ENCODE data around the gene CSRP1. TPM values are rescaled to one million over a fixed set of nuclear protein-coding genes. Genes with fewer than 3 reads are reported as not detected.
"Not testable (repeated sequence)": the region's sequence is repeated elsewhere in the genome, so short reads cannot be mapped to it uniquely, and the experiment has no call there.

The CSRP1 gene
- 785 TPM for polyA plus RNA-seq (2013, experiment 1 of 2; ENCODE audit: insufficient read length)
- polyA plus RNA-seq (2013, experiment 2 of 2; ENCODE audit: insufficient read length): 1,431 TPM

DNA sequence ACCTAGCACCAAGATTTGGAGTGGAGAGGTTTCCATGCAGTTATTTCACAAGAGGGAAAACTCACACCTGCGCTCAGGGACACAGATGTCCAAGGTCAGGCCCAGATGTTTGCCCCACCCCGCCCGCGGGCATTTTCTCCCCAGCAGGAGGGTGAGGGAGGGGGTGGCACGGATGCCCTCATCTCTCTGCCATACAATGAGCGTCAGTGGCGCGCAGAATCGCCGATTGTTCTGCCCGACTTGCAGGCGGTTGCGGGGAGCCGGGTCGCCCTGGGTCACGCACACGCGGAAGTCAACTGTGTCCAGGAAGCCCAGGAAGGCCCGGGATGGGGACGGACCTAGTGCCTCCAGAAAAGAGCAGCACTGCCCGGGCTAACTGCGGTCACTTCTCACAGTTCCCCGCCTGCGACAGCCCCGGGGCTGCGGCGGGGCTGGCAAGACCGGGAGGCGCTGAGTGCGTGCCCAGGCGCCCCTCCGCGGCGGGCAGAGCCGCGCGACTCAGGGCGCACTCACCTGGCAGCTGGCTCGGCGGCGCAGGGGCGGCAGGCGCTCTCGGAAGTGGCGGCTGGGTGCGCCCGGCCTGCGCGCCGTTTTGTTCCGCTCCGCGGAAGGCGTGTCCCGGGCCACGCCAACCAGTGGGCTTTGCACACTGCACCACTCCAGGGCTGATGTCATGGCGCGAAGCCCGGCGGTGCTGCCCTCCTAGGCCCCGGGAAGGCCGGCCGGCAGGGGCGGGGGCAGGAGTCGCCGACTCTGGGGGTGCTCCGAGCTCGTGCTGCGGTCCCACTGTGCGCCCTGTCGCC is at the start of gene CSRP1:
CSRP1 (minus strand) TSS at position 567 of the 803 bp plus-strand sequence. CDS start 10,820 bp downstream, outside the sequence.
- peak; percentile 90 for DNase-seq

DNA sequence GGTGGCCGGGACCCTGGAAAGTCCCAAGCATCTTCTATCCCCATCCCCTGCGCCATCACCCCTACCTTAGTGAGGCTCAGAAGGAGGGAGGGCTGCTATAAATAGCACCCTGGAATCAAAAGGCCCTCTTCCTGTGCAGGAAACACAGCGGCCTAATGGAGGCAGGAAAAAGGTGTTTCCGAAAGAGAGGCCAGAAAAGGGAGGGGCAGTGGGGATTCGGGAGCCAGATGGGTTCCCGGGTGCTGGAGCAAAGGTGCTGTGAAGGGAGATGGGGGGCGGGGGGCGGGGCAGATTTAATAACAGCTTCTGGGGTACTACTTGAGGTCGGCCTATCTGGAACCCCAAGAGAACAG is 48.6 kb upstream of the CSRP1 start:
- DNase-seq: no peak

DNA sequence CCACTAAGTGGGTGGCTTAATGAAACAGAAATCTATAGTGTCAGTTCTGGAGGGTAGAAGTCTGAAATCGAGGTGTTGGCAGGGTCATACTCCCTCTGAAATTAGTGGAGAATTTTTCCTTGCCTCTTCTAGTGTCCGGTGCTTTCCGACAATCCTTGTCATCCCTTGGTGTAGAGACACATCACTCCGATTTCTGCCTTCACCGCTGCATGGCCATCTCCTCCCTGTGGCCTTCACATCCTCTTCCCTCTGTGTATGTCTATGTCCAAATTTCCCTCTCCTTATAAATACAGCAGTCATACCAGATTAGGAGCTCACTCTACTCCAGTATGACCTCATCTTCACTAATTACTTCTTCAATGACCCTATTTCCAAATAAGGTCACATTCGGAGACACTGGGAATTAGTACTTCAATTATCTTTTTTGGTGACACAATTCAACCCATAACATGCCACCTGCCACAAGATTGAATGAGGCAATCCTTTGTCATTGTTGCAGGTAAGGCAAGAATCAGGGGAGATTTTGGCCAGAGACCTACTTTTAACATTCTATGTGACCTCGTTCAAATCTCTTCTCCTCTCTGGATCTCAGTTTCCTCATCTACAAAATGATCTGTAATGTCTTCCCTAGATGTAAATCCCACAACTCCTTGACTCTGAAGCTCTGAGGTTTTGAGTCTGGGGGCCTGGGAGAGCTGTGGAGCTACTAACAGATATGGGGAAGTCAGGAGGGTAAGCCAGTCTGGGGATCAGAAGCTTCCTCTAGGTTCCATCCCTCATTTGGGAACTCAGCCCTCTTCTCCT is 48.1 kb upstream of the CSRP1 start:
- DNase-seq: no peak

DNA sequence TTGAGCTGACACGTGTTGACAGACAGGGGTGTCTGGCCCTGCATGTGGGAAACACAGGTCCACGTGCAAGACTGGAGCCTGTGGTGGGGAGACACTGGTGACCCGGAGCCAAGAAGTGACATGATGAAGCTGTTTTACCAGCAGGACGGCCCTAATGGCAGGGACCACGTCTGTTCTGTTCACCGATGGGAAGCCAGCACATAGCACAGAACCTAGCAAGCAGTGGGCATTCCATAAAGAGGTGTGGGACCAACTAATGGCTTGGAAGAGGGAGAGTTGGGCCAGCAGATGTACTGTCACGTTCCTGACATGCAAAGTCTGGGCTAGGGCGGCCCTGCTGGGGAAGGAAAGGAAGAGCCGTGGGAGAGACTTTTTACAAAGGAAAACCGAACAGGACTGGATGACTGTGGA is 47.3 kb upstream of the CSRP1 start:
- DNase-seq: no peak

DNA sequence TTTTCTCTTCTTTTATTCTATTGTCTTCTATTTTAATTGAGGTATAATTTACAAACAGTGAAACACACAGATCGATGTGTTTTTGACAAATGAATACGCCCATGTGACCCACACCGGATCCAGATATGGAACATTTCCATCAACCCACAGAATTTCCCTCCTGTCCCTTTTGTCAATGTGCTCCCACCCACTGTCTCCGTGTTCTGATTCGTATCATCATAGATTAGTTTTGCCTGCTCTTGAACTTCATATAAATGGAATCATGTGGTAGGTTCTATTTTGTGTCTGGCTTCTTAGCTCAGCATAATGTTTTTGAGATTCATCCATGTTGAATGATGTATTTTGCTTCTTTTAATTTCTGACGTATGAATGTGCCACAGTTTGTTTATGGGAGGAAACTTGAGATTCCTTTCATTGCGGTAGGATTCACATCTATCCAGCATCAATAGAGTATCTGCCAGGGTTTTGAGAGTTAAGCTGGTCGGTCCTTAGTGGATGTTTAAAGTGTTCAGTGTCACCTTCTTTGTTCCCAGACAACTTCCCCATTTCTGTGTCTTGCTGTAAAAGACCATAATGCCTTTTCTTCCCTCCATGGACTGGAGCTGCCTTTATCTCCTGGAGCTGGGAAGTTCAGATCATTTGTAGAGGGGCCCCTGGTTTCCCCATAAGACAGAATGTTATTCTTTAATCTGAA is 46.7 kb upstream of the CSRP1 start:
- DNase-seq: peak; percentile 52

DNA sequence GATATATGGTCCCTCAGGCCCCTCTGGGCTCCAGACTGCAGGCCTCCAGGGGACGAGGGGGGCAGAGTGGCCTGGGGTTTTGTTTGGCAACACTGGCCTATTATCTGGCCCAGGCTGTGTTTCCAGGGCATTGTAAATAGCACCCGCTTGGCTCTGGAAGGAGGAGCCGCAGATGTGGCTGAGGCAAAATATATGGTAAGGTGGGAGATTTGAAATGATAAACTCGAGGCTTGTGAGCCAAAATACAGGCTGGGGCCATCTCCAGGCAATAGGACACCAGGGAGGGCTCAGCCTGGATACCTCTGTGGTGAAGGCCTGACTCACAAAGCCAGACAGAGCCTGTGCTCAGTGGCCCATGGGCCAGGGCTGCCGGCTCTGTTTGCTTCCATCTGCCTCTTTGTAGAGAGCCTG is 46.0 kb upstream of the CSRP1 start:
- DNase-seq: peak; percentile 79

DNA sequence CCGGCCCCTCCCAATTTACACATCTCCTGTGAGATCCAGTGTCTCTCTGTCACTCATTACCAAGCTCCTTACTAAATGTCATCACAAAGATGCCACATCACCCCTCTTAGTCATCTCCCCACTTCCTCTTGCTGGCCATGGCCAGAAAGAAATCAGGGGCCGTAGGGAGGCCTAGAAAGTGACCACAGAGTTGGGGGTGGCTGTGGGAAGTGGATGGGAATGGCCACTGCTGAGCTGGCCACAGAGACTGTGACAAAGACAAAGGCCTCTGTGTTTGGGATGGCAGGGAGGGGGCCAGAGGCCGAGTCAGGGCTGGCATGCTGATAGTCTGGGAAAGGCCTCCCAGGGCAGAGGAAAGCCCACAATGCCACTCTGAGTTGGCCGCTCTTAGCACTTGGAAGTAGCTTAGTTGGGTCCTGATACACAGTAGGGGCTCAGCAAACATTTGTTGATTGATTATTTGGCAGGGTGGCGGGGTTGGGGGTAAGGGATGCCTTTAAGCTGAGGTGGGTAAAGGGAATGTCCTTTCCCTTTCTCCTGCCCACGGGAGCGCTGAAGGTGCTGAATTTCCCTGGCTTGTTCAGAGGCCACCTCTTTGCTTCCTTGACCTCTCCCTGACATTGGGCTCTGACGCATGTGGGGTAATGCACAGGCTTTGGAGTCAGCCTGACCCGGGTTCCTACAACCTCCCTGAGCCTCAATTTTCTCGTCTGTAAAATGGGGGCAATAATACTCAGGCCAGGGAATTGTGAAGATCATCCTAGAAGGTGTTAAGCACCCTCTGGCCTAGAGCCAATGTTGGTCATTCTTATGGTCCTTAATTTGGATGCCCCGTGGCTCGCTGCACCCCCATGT is 45.2 kb upstream of the CSRP1 start:
- peak; percentile 93 for DNase-seq

DNA sequence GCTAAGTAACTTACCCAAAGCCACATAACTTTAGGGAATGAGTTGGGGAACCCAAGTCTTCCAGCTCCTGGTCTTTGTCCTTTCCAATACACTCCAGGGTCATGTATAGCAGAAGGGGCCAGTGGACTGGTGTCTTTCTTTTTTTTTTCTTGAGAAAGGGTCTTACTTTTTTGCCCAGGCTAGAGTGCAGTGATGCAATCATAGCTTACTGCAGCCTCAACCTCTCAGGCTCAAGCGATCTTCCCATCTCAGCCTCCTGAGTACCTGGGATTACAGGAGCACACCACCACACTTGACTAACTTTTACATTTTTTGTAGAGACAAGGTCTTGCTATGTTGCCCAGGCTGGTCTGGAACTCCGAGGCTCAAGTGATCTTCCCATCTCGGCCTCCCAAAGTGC is 44.2 kb upstream of the CSRP1 start:
- DNase-seq: no peak

DNA sequence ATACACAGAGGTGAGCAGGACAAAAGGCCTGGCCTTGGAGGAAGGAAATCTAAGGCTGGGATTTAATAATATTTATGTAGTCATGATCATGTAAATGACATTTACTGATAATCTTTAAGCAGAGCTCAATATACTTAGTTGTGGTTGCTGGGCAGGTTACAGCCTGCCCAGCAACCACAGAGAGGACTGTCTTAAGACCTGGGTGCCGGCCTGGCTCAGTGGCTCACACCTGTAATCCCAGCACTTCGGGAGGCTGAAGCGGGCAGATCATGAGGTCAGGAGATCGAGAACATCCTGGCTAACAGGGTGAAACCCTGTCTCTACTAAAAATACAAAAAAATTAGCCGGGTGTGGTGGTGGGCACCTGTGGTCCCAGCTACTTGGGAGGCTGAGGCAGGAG is 42.6 kb upstream of the CSRP1 start:
- DNase-seq: not testable (repeated sequence)

DNA sequence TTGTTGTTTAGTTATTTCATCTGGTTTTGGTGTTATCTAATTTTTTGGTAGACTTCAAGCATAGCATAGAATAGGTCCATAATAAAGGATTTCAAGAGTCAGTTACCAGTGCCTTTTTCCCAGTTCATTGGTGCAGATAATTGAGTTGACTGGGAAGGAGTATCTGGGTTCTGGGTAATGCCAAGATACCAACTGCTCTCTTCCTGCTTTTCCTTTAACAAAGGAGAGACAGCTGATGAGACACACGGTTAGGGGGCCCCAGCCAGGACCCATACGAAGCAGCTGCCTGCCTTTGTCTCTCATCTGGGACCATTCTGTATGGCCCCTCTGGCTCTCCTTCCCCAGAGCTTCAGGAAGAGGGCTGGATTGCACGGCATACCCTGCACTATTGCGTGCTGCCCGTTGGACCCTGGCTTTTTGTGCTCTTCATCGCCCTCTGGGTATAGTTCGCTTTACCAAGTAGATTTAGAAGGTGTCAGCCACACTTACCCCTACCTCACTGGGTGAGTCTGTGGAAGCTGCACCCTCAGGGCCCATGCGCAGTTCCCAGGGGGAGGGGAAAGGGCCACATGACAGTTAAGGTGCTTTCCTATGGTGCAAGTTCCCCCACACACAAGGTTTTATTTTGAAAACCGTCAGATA is 39.0 kb upstream of the CSRP1 start:
- no peak for DNase-seq

DNA sequence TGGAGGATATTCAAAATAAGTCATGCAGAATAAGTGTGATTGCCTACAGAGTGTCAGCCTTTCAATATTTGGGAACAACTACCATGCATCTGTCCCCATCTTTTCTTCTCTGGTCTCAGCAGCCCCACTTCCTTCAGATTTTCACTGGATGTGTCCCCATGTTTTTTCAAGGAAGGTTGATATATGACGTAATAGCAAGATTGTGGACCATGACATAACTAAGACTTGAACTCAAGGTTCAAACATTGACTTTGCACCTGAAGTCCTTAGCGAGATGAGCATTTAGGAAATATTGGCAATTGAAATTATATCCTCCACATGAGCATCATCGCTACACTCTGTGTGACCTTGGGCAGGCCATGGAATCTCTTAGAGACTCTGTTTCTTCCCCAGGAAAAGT is 37.8 kb upstream of the CSRP1 start:
- DNase-seq: no peak

DNA sequence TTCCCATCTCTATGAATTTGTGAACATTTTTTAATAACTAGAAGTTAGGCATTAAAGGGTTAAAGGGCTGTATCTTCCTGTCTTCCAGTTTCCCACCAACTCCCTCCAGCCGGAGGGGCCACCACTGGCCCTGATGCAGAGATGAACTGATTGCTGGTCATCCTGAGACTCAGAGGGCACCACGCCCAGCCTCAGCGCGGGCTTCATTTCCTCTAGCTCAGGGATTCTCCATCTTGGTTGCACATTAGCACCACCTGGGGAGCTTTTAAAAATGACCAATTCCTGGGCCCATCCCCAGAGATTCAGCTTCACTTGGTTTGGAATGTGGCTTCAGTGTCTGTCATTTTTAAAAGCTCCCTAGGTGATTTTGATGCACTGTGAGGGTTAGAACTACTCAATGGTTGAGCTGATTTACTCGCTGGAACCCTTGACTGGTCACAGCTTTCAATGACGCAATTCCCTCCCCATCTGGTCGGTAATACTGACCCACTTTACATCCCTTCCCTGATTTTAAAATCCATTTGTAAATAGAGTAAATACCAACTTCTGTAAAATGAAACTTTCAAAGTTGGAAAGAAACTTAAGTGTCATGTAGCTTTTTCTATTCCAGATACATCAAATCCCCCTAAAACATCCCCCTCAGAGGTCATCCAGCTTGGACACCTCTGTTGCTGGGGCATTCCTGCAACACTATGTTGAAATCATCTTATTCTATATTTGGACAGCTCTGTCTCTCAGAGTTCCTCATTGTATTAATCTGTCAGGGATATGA is 37.1 kb upstream of the CSRP1 start:
- DNase-seq: no peak

DNA sequence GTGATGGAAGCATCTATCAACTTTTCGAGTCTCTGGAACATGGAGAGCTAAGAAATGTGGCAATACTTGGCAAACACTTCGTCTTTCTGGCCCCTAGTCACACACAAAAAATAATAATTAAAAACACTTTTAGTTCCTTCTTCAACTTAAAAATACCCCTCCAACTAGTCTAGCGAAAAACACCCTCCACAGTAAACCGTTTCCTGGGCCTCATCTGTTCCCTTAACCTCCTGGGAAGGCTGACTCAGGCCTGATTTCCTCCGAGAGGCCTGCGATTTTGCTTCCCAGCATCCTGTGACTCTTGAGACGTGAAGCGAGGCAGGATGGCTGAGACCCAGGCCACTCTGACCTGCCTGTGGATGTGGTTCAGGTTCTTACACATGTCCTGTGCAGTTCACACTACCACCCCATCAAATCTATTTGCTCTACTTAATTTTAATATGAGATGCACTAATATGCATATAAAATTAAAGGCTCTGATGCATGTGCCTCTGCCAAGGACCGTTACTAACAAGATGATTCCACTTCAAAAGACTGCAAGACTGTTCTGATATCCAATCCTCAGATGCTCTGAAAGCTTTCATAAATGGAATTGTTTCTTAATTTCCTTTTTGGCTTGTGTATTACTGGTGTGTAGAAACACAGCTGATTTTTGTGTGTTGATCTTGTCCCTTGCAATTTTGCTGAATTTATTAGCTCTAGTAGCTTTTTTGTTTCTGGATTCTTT is 35.5 kb upstream of the CSRP1 start:
- DNase-seq: peak; percentile 89

DNA sequence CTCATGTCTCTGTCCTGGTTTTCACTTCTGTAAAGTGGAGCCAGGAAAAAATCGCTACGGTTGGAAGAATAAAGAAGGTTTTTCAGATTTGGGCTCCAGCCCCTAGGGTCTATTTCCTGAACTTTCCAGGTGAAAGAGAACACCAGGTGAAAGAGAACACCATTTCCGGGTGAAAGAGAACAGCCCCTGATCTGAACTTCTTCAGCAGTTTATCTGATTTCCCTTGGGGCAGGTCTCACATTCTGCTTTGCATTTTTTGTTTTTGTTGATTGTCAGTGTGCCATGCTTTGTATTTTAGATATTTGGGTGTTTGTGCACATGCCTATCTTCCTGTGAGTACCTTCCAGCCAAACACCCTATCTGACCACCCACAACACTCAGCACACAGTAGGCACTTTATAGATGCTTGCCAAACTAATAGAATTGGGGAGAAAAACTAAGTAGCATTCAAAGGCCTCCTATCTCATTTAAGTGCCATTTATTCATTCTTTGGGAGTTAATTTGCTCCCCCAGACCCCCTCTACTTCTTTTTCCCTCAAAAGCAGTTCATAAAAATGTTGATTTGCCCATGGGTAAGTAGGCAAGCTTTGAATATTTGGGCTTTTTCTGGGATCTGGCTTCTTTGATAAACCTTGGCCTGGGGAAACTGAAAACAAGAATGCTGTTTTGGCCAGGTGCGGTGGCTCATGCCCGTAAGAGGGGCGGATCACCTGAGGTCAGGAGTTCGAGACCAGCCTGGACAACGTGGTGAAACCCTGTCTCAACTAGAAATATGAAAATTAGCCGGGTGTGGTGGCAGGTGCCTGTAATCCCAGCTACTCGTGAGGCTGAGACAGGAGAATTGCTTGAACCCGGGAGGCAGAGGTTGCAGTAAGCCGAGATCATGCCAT is 34.2 kb upstream of the CSRP1 start:
- no peak for DNase-seq

DNA sequence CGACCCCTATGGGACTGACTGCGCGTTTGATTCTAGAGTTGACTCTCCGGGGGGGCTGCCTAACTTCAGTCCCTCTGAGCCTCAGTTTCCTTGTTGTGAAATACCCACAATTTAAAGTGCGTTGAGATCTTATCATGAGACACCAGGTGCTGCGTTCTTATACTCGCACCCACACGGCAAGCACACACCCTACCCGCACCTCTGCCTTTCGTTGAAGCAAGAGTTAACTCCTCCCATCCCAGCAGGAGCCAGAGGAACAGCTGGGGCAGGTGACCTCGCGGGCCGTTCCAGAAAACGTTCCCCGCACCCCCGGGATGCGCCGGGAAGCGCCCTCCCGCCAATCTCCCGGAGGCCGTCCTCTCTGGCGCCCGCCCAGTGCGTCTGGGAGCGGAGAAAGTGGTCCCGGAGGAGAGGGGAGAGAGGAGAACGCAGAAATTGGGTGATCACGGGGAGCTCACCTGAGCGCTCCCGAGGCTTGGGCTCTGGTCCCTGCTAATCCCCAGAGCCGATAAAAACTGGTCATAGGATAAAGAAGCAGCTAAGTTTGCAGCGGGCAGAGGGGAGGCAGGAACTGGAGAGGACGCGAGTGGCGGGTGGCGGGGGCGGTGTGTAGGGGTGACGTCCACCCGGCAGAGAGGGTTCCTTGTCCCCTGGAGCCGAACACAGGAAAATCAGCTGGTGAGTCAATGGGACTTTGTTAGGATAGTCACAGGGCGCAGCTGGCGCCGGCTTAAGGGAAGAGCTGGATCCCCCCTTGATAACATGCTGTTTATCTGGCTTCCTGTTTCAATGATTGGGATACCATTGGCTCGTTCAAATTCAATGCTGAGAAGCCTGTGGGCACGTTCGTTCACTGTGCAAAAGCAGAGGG is 32.9 kb upstream of the CSRP1 start:
- DNase-seq: peak; percentile 91

DNA sequence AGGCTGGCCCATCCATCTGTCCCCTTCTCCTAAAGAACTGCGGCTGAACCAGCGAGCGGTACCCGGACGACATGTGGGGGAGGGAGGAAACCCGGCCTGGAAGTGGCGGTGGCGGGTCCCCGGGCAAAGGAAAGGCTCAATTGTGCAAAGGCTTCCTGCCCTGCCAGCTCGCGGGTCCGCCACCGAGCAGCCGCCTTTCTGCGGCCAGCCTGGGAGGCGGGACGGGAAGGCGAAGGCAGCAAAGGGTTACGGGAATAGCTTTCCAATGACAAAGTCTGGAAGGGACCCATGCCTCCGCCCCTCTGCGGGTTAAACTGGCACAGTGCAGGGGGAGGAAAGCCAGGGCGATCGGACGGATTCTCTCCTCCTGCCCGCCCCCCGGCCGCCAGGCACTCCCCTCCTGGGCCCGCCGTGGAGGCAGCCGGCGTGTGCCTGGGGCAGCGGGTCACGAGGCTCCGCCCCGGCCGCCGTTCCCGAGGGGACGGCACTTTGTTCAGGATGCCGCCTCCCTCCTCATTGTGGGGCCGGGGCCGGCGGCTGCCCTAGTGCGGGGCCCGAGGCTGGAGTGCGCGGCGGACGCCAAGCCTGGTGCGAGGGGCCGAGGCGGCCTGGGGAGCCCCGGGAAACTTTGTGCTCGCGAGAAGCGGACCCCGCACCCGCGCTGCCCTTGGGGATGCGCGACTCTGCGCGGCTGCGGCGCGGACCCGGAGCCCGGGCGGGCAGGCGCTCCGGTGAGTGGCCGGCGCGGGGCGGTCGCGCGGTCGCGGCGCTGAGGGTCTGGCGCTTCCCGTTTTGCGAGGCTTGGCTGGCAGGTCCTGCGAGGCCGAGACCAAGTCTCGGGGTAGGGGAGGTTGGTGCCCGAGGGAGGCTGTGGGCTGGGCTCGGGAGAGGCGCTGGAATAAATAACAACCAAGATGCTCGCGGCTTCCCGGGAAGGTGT is 32.0 kb upstream of the CSRP1 start, which contains the start of gene NAV1:
NAV1 (plus strand) TSS at position 516 of the 940 bp plus-strand sequence. CDS start 83,758 bp downstream, outside the sequence.
- peak; percentile 97 for DNase-seq
